Renal cortical epithelial cell (primary cell): Measurements from ENCODE around the gene PATE4. TPM values are rescaled to one million over a fixed set of nuclear protein-coding genes. Genes with fewer than 3 reads are reported as not detected.

Experiments used
- DNase-seq: peaks from one replicate; pipeline ENCODE4 v3.0.0-alpha.2; 2011; ENCODE audit warnings: low read depth
- total RNA-seq: library from RNA; depleted of rRNA; stranded (reverse); fragments of >200 nt; gene quantifications from 2 replicates; pipeline ENCODE4 v1.2.3, GENCODE V29; 2014

Gene PATE4
- total RNA-seq, 1 donor from 2014 or later, result not detected

GRCh38 chr11:125887373-125888324 lies 54.5 kb downstream of the PATE4 start, which contains the start of gene HYLS1:
TSS of gene HYLS1 (plus strand) at chr11:125887668. CDS start at chr11:125899369, 11,701 bp downstream.
- DNase-seq, result peak; percentile 93

Other genes with a start within 250 kb of the PATE4 start
- gene STT3A, start 240.5 kb upstream of the PATE4 start, total RNA-seq, result 165 and 225 TPM in 2 replicates
- 22.1 and 39.2 TPM in 2 replicates for gene CHEK1, start 208.2 kb upstream of the PATE4 start, total RNA-seq
- not detected in 2 replicates for gene ACRV1, start 152.5 kb upstream of the PATE4 start, total RNA-seq
- gene PATE1, start 87.0 kb upstream of the PATE4 start, total RNA-seq, result not detected in 2 replicates
- 0.20 TPM in 1 of 2 replicates, not detected in the other for gene PATE2, start 54.5 kb upstream of the PATE4 start, total RNA-seq
- not detected in 2 replicates for gene PATE3, start 45.2 kb upstream of the PATE4 start, total RNA-seq
- gene HYLS1, start 54.4 kb downstream of the PATE4 start, total RNA-seq, result 6.2 and 12.3 TPM in 2 replicates
- gene PUS3, start 69.9 kb downstream of the PATE4 start, total RNA-seq, result 15.8 and 23.4 TPM in 2 replicates
- gene DDX25, start 71.2 kb downstream of the PATE4 start, total RNA-seq, result 0.10 TPM in 1 of 2 replicates, not detected in the other
- gene VSIG10L2, start 112.7 kb downstream of the PATE4 start, total RNA-seq, result not detected in 2 replicates
- 5.7 and 9.4 TPM in 2 replicates for gene CDON, start 229.6 kb downstream of the PATE4 start, total RNA-seq